Neural progenitor cell (in vitro differentiated cells): ENCODE measurements around the gene PGPEP1.

Experiments
- CTCF ChIP-seq: fragments of 200-600 bp; sonication (generic); IDR thresholded peaks from 2 replicates; pipeline ENCODE4 v1.5.1; 2017; ENCODE audit warnings: antibody characterized with exemption, mild to moderate bottlenecking
- EZH2 ChIP-seq: fragments of 200-600 bp; sonication (generic); IDR thresholded peaks from 2 replicates; pipeline ENCODE4 v1.6.1; 2017; ENCODE audit warnings: antibody characterized with exemption, mild to moderate bottlenecking, moderate library complexity
- EZH2phosphoT487 ChIP-seq: fragments of 200-600 bp; sonication (generic); IDR thresholded peaks from 2 replicates; pipeline ENCODE4 v1.6.1; 2017; ENCODE audit warnings: antibody characterized with exemption

GRCh38 chr19:18306888-18307260, 33.5 kb upstream of the PGPEP1 start:
- TF ChIP-seq CTCF (no peak), EZH2 (no peak), EZH2phosphoT487 (no peak)
